ENCODE measurements around the gene PCDHA12.
"Not testable (repeated sequence)": the region's sequence is repeated elsewhere in the genome, so short reads cannot be mapped to it uniquely, and the experiment has no call there.

Gene PCDHA12, protein sequence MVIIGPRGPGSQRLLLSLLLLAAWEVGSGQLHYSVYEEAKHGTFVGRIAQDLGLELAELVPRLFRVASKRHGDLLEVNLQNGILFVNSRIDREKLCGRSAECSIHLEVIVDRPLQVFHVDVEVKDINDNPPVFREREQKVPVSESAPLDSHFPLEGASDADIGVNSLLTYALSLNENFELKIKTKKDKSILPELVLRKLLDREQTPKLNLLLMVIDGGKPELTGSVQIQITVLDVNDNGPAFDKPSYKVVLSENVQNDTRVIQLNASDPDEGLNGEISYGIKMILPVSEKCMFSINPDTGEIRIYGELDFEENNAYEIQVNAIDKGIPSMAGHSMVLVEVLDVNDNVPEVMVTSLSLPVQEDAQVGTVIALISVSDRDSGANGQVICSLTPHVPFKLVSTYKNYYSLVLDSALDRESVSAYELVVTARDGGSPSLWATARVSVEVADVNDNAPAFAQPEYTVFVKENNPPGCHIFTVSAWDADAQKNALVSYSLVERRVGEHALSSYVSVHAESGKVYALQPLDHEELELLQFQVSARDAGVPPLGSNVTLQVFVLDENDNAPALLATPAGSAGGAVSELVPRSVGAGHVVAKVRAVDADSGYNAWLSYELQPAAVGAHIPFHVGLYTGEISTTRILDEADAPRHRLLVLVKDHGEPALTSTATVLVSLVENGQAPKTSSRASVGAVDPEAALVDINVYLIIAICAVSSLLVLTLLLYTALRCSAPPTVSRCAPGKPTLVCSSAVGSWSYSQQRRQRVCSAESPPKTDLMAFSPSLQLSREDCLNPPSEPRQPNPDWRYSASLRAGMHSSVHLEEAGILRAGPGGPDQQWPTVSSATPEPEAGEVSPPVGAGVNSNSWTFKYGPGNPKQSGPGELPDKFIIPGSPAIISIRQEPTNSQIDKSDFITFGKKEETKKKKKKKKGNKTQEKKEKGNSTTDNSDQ

GRCh38 chr5:140875085-140876065 is at the start of gene PCDHA12:
PCDHA12 (plus strand) TSS chr5:140875308; CDS start chr5:140875473, 165 bp downstream.
- DNase-seq: no peak

DNA sequence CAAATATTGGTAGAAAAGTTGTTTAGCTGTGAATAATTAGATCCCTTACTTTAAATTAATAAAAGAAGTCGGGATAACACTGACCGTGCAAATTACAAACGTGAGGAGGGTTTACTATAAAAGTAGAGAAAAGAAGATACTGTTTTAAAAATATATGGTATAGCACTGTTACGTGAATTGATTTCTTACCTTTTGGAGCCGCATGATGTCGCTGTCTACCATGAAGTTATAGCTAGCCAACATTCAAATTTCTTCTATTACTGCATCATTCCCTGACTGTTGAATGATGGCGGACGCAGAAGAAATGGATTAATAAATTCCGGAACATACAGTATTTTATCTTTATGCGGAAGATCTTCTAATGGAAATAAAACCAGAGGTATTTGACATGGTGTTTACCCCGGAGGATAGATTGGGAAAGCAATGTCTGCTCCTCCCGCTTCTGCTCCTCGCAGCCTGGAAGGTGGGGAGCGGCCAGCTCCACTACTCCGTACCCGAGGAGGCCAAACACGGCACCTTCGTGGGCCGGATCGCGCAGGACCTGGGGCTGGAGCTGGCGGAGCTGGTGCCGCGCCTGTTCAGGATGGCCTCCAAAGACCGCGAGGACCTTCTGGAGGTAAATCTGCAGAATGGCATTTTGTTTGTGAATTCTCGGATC is 47.3 kb upstream of the PCDHA12 start, which contains the start of gene PCDHA6:
TSS of gene PCDHA6 (plus strand) at position 257 of the 658 bp plus-strand sequence. CDS start at position 389, 132 bp downstream.
- no peak for DNase-seq

GRCh38 chr5:140828362-140828737 is 46.8 kb upstream of the PCDHA12 start:
- DNase-seq: no peak

DNA sequence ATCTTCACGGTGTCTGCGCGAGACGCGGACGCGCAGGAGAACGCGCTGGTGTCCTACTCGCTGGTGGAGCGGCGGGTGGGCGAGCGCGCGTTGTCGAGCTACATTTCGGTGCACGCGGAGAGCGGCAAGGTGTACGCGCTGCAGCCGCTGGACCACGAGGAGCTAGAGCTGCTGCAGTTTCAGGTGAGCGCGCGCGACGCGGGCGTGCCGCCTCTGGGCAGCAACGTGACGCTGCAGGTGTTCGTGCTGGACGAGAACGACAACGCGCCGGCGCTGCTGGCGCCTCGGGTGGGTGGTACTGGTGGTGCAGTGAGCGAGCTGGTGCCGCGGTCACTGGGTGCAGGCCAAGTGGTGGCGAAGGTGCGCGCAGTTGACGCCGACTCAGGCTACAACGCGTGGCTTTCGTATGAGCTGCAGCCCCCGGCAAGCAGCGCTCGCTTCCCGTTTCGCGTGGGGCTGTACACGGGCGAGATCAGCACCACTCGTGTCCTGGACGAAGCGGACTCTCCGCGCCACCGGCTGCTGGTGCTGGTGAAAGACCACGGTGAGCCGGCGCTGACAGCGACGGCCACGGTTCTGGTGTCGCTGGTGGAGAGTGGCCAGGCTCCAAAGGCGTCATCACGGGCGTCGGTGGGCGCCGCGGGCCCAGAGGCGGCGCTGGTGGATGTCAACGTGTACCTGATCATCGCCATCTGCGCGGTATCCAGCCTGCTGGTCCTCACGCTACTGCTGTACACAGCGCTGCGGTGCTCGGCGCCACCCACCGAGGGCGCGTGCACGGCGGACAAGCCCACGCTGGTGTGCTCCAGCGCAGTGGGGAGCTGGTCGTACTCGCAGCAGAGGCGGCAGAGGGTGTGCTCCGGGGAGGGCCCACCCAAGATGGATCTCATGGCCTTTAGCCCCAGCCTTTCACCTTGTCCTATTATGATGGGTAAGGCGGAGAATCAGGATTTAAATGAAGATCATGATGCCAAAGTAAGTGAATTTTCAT is 45.3 kb upstream of the PCDHA12 start:
- not testable (repeated sequence) for DNase-seq

DNA sequence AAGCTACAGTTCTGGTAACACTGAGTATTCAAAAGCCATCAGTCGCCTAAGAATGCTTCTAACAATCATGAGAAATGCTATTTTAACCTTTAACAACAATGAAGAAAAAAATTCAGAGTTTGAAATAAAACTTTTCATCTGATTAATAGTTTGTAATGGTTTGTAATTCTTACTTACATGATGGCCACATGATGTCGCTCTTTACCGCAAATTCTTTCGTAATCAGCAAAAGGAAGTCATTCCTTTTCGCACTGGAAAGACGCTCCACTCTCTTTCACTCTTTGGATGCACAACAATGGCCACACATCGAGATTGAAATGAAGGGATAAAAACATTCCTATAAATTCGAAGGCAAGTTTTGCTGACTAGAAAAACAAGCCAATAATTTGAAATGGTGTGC is 41.1 kb upstream of the PCDHA12 start, which contains the start of gene PCDHA7:
TSS of gene PCDHA7 (plus strand) at position 277 of the 400 bp plus-strand sequence. CDS start at position 392, 115 bp downstream.
- no peak for DNase-seq

GRCh38 chr5:140834439-140835008 is 40.6 kb upstream of the PCDHA12 start:
- DNase-seq: not testable (repeated sequence)

DNA sequence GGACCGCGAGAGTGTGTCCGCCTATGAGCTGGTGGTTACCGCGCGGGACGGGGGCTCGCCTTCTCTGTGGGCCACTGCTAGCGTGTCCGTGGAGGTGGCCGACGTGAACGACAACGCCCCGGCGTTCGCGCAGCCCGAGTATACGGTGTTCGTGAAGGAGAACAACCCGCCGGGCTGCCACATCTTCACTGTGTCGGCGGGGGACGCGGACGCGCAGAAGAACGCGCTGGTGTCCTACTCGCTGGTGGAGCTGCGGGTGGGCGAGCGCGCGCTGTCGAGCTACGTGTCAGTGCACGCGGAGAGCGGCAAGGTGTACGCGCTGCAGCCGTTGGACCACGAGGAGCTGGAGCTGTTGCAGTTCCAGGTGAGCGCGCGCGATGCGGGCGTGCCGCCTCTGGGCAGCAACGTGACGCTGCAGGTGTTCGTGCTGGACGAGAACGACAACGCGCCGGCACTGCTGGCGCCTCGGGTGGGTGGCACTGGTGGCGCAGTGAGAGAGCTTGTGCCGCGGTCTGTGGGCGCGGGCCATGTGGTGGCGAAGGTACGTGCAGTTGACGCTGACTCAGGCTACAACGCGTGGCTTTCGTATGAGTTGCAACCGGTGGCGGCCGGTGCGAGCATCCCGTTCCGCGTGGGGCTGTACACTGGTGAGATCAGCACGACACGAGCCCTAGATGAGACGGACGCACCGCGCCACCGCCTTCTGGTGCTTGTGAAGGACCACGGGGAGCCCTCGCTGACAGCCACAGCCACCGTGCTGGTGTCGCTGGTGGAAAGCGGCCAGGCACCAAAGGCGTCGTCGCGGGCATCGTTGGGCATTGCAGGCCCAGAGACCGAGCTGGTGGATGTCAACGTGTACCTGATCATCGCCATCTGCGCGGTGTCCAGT is 39.2 kb upstream of the PCDHA12 start:
- DNase-seq: no peak

GRCh38 chr5:140840978-140841962 is 33.8 kb upstream of the PCDHA12 start, which contains the start of gene PCDHA8:
PCDHA8 (plus strand) TSS chr5:140841187; CDS start chr5:140841322, 135 bp downstream.
- DNase-seq: peak; percentile 35

GRCh38 chr5:140842798-140843733 is 32.0 kb upstream of the PCDHA12 start:
- no peak for DNase-seq

- DNase-seq: not testable (repeated sequence)
Observed at GRCh38 chr5:140848139-140849102, 26.7 kb upstream of the PCDHA12 start, which contains the start of gene PCDHA9. PCDHA9 (plus strand) TSS chr5:140848382; CDS start chr5:140848496, 114 bp downstream.

- DNase-seq: not testable (repeated sequence)
Observed at GRCh38 chr5:140849831-140850634, 25.1 kb upstream of the PCDHA12 start.

DNA sequence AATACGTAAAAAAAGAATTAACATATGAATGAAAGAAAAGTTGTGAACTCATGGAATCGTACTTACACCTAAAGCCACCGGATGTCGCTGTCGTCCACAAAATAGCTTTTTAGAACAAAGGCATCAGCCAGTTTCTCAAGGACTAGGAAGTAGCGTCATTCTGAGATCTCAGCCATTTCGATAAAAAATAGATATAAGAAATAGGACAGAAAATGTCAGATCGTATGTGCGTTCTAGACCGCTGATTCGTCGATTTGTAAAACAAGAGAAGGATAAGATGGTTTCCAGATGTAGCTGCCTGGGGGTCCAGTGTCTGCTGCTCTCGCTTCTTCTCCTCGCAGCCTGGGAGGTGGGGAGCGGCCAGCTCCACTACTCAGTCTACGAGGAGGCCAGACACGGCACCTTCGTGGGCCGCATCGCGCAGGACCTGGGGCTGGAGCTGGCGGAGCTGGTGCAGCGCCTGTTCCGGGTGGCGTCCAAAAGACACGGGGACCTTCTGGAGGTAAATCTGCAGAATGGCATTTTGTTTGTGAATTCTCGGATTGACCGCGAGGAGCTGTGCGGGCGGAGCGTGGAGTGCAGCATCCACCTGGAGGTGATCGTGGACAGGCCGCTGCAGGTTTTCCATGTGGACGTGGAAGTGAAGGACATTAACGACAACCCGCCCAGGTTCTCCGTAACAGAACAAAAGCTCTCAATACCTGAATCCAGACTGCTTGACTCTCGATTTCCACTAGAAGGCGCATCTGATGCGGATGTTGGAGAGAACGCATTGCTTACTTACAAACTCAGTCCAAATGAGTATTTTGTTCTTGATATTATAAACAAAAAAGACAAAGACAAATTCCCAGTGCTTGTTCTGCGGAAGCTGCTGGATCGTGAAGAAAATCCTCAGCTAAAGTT is 19.1 kb upstream of the PCDHA12 start, which contains the start of gene PCDHA10:
TSS of gene PCDHA10 (plus strand) at position 126 of the 903 bp plus-strand sequence. CDS start at position 278, 152 bp downstream.
- no peak for DNase-seq
